HG03139 (cell line): ENCODE results near the gene H2AZ2.
"Not testable (repeated sequence)": the region's sequence is repeated elsewhere in the genome, so short reads cannot be mapped to it uniquely, and the experiment has no call there.

Experiments used
- ATAC-seq: cut with Tn5 transposase; IDR thresholded peaks from one replicate; pipeline ENCODE4 v1.9.1; 2021; ENCODE audit not compliant: unreplicated experiment

H2AZ2 gene

DNA sequence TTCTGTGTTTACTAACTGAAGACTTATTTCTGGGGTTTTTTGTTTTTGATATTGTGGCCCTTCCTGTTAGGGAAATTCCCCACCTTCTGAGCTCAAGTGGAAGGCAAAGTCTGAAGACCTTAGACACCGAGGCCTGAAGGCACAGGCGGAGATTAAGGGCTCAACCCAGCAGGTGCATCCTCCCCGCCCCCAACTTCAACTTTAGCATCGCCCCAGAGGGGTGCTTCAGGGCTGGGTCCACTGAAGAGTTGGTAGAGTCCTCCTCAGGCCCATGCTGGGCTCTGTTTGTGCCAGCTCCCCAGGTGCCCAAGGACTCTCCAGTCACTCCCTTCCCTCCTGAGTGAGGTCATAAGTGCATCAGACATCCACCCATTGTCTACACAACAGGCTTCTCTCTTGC lies 60.8 kb downstream of the H2AZ2 start:
- no peak for ATAC-seq

- ATAC-seq = not testable (repeated sequence)
These were observed 62.7 kb downstream of the H2AZ2 start for GRCh38 chr7:44785218-44785617.

GRCh38 chr7:44784364-44784763 lies 63.5 kb downstream of the H2AZ2 start:
- no peak for ATAC-seq

DNA sequence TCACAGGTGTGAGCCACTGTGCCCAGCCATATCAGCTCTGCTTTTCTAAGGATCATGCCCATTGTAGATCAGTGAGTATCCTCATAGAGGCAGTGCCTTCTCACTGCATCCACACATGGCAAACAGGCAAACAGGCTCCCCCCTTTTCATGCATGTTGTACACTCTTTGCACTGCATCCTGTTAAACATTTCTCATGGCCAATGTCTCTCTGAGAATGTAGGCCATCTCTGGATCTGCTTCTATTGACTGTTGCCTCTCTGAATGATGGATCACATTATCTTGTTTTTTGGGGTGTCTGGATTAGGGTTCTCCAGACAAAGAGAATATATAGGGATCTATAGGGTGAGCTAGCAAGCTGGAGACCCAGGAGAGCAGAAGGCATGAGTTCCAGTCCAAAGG lies 64.5 kb downstream of the H2AZ2 start:
- no peak for ATAC-seq

DNA sequence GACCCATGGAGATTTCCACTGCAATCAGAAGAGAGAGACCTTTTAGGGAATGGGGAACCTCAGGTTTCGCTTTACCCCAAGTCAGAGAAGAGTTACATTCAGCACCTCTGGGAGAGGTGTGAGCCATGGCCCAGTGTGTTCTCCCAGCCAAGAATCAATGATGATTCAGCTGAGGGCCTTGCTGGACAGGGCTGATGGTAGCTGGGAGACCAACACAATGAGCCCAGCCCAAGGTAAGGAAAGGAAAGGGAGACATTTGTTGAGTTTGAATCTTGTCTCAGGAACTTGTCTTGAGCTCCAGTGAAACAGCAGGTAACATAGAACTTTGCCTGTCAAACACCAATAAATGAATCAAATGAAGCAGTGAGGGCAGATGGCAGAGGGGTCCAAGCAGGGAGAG lies 65.4 kb downstream of the H2AZ2 start:
- no peak for ATAC-seq
